GM19035 (cell line): ENCODE data around the gene LRRC17.
A peak's percentile ranks its signal among the peaks of the same experiment; 100 is the strongest.

Experiments
- ATAC-seq: cut with Tn5 transposase; IDR thresholded peaks from one replicate; pipeline ENCODE4 v1.9.1; 2021; ENCODE audit not compliant: unreplicated experiment

Gene LRRC17

GRCh38 chr7:102912742-102913141 is at the start of gene LRRC17:
Gene LRRC17, plus strand, starts transcription at chr7:102913000. Its CDS starts 20,914 bp downstream, at chr7:102933914.
- ATAC-seq = no peak

GRCh38 chr7:102864958-102865357 is 47.8 kb upstream of the LRRC17 start:
- ATAC-seq = no peak

- ATAC-seq = no peak
These were observed 46.1 kb upstream of the LRRC17 start for GRCh38 chr7:102866535-102867215.

GRCh38 chr7:102869195-102869594 is 43.6 kb upstream of the LRRC17 start:
- no peak for ATAC-seq

- no peak for ATAC-seq
These were observed 40.3 kb upstream of the LRRC17 start for GRCh38 chr7:102872460-102872859.

- ATAC-seq = peak; percentile 31
These were observed 39.2 kb upstream of the LRRC17 start for GRCh38 chr7:102873470-102874165.

GRCh38 chr7:102874166-102874829 is 38.5 kb upstream of the LRRC17 start:
- peak; percentile 99 for ATAC-seq

- no peak for ATAC-seq
These were observed 37.8 kb upstream of the LRRC17 start for GRCh38 chr7:102874966-102875365.

- ATAC-seq = no peak
These were observed 37.0 kb upstream of the LRRC17 start for GRCh38 chr7:102875700-102876295.

GRCh38 chr7:102883098-102883860 is 29.5 kb upstream of the LRRC17 start:
- no peak for ATAC-seq

- ATAC-seq = no peak
These were observed 24.1 kb upstream of the LRRC17 start for GRCh38 chr7:102888561-102889233.

- ATAC-seq = no peak
These were observed 22.9 kb upstream of the LRRC17 start for GRCh38 chr7:102889851-102890250.

- ATAC-seq = no peak
These were observed 22.4 kb upstream of the LRRC17 start for GRCh38 chr7:102890292-102890970.

- no peak for ATAC-seq
These were observed 21.7 kb upstream of the LRRC17 start for GRCh38 chr7:102890971-102891692.

GRCh38 chr7:102891693-102892261 is 21.0 kb upstream of the LRRC17 start:
- ATAC-seq = no peak

GRCh38 chr7:102892631-102893278 is 20.0 kb upstream of the LRRC17 start:
- ATAC-seq = no peak

- no peak for ATAC-seq
These were observed 17.2 kb upstream of the LRRC17 start for GRCh38 chr7:102895602-102896001.

GRCh38 chr7:102896585-102896984 is 16.2 kb upstream of the LRRC17 start:
- ATAC-seq = no peak
